ENCODE data around the gene ISX. TPM values are rescaled to one million over a fixed set of nuclear protein-coding genes. Genes with fewer than 3 reads are reported as not detected.
"Not testable (repeated sequence)": the region's sequence is repeated elsewhere in the genome, so short reads cannot be mapped to it uniquely, and the experiment has no call there.

The ISX gene
- total RNA-seq, 1 experiment from 2014 or later, result not detected

DNA sequence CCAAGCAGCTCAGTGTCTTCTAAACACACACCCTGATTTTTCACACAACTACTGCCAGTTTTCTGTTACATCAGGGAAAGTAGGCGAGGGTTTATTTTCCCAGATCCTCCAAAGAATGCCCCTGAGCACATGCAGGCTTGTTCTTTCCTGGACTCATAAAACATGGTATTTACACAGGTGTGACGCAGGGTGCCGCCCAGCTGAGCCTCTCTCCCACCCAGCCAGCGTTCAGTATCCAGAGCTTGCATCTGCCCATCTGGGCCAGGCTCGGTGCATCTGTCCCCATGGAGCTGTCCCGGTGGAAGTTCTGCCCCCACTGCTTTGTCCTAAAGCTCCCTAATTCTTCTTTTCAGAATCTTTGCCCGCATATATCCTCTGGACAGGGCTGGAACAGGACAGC, 44.8 kb upstream of the ISX start:
- no peak overlapping the region for H3K27ac Mint-ChIP-seq (ENCODE audit: low read depth, unreplicated experiment)
- BruUV-seq (replicated peaks), result no TSS peak
- no peak for DNase-seq (ENCODE audit: unreplicated experiment)
- H3K4me3 Mint-ChIP-seq (ENCODE audit: unreplicated experiment), result no peak overlapping the region
- ChIA-PET POLR2A (no interaction called here), CTCF (no interaction called here)
- intact Hi-C loops (cut with micrococcal nuclease), result no loop called here
- no peak for TF ChIP-seq CTCF (IDR thresholded peaks at IDR 0.05; ENCODE audit: unreplicated experiment)
- peaks cover 4% of the 10 kb centered on the region for H3K36me3 Mint-ChIP-seq (ENCODE audit: insufficient read depth, unreplicated experiment)
- no peaks in the 10 kb centered on the region for H3K4me1 Mint-ChIP-seq (ENCODE audit: insufficient read depth, unreplicated experiment)
- no peaks in the 10 kb centered on the region for H3K27me3 Mint-ChIP-seq (ENCODE audit: insufficient read depth, unreplicated experiment)
- H3K9me3 Mint-ChIP-seq (ENCODE audit: unreplicated experiment), result peaks cover 32% of the 10 kb centered on the region

GRCh38 chr22:35022291-35022690, 43.7 kb upstream of the ISX start:
- Mint-ChIP-seq H3K9me3 (ENCODE audit: unreplicated experiment) (peaks cover 23% of the 10 kb centered on the region), H3K27ac (ENCODE audit: low read depth, unreplicated experiment) (no peak overlapping the region), H3K27me3 (ENCODE audit: insufficient read depth, unreplicated experiment) (no peaks in the 10 kb centered on the region), H3K4me3 (ENCODE audit: unreplicated experiment) (no peak overlapping the region), H3K36me3 (ENCODE audit: insufficient read depth, unreplicated experiment) (peaks cover 4% of the 10 kb centered on the region), H3K4me1 (ENCODE audit: insufficient read depth, unreplicated experiment) (no peaks in the 10 kb centered on the region)
- ChIA-PET CTCF (no interaction called here), POLR2A (no interaction called here)
- no peak for DNase-seq (ENCODE audit: unreplicated experiment)
- BruUV-seq (replicated peaks), result no TSS peak
- TF ChIP-seq CTCF (IDR thresholded peaks at IDR 0.05; ENCODE audit: unreplicated experiment), result no peak
- intact Hi-C loops (cut with micrococcal nuclease), result no loop called here

- TF ChIP-seq CTCF (IDR thresholded peaks at IDR 0.05; ENCODE audit: unreplicated experiment), result no peak
- no TSS peak for BruUV-seq (replicated peaks)
- intact Hi-C loops (cut with micrococcal nuclease), result no loop called here
- ChIA-PET POLR2A (no interaction called here), CTCF (interaction anchor here (0.6 to 1.0 kb wide), 3 partner anchors 13 to 1093 kb away, joined by 3 read pairs; no protein-coding TSS in a partner anchor)
- Mint-ChIP-seq H3K4me1 (ENCODE audit: insufficient read depth, unreplicated experiment) (no peaks in the 10 kb centered on the region), H3K27me3 (ENCODE audit: insufficient read depth, unreplicated experiment) (no peaks in the 10 kb centered on the region), H3K4me3 (ENCODE audit: unreplicated experiment) (no peak overlapping the region), H3K9me3 (ENCODE audit: unreplicated experiment) (peaks cover 29% of the 10 kb centered on the region), H3K36me3 (ENCODE audit: insufficient read depth, unreplicated experiment) (peaks cover 4% of the 10 kb centered on the region), H3K27ac (ENCODE audit: low read depth, unreplicated experiment) (no peak overlapping the region)
- DNase-seq (ENCODE audit: unreplicated experiment), result no peak
These were observed 42.1 kb upstream of the ISX start for GRCh38 chr22:35023692-35024363.

GRCh38 chr22:35024364-35024692, 41.6 kb upstream of the ISX start:
- ChIA-PET POLR2A (no interaction called here), CTCF (interaction anchor here (1.0 kb wide), 1 partner anchor 20 kb away, joined by 3 read pairs; no protein-coding TSS in a partner anchor)
- H3K4me3 Mint-ChIP-seq (ENCODE audit: unreplicated experiment), result no peak overlapping the region
- intact Hi-C loops (cut with micrococcal nuclease), result no loop called here
- peaks cover 28% of the 10 kb centered on the region for H3K9me3 Mint-ChIP-seq (ENCODE audit: unreplicated experiment)
- H3K27me3 Mint-ChIP-seq (ENCODE audit: insufficient read depth, unreplicated experiment), result no peaks in the 10 kb centered on the region
- H3K36me3 Mint-ChIP-seq (ENCODE audit: insufficient read depth, unreplicated experiment), result peaks cover 4% of the 10 kb centered on the region
- no peak for TF ChIP-seq CTCF (IDR thresholded peaks at IDR 0.05; ENCODE audit: unreplicated experiment)
- no peaks in the 10 kb centered on the region for H3K4me1 Mint-ChIP-seq (ENCODE audit: insufficient read depth, unreplicated experiment)
- no peak for DNase-seq (ENCODE audit: unreplicated experiment)
- H3K27ac Mint-ChIP-seq (ENCODE audit: low read depth, unreplicated experiment), result no peak overlapping the region
- no TSS peak for BruUV-seq (replicated peaks)

DNA sequence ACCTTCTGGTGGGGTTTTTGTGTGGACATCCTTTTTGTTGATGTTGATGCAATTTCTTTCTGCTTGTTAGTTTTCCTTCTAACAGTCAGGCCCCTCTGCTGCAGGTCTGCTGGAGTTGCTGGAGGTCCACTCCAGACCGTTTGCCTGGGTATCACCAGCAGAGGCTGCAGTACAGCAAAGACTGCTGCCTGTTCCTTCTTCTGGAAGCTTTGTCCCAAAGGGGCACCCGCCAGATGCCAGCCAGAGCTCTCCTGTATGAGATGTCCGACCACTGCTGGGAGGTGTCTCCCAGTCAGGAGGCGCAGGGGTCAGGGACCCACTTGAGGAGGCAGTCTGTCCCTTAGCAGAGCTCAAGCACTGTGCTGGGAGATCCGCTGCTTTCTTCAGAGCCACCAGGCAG, 35.8 kb upstream of the ISX start:
- POLR2A ChIA-PET; H3K4me3 Mint-ChIP-seq (ENCODE audit: unreplicated experiment); BruUV-seq (replicated peaks); H3K4me1 Mint-ChIP-seq (ENCODE audit: insufficient read depth, unreplicated experiment); H3K27me3 Mint-ChIP-seq (ENCODE audit: insufficient read depth, unreplicated experiment); H3K36me3 Mint-ChIP-seq (ENCODE audit: insufficient read depth, unreplicated experiment); H3K27ac Mint-ChIP-seq (ENCODE audit: low read depth, unreplicated experiment); DNase-seq (ENCODE audit: unreplicated experiment); intact Hi-C loops (cut with micrococcal nuclease): not testable (repeated sequence)
- CTCF ChIA-PET, result interaction anchor here (1.0 kb wide), 1 partner anchor 72 kb away, joined by 3 read pairs; no protein-coding TSS in a partner anchor
- peaks cover 45% of the 10 kb centered on the region for H3K9me3 Mint-ChIP-seq (ENCODE audit: unreplicated experiment)

Measured in MCF 10A (cell line).